ENCODE results near the gene FNDC1.

Gene FNDC1

GRCh38 chr6:159170333-159170672 lies 1.1 kb downstream of the FNDC1 start:
- no peak overlapping the region for H2BK120ac ChIP-seq (ENCODE audit: low read depth, low read length)
- no peaks in the 10 kb centered on the region for H3K36me3 ChIP-seq (ENCODE audit: control insufficient read depth in 1 of 2, insufficient read depth in 2 of 2, low read depth in 1 of 2, low read length in 2 of 2)
- no peak overlapping the region for H3K18ac ChIP-seq (ENCODE audit: low read depth in 1 of 2, low read length in 2 of 2)
- H3K27ac ChIP-seq (ENCODE audit: low read length, poor library complexity, severe bottlenecking), result no peak overlapping the region
- 12% methylated on average over 7 of the region's 7 CpGs for WGBS
- H3K79me1 ChIP-seq (replicated peaks; ENCODE audit: low read length, poor library complexity, severe bottlenecking), result no peaks in the 10 kb centered on the region
- no peak overlapping the region for H3K23ac ChIP-seq (ENCODE audit: low read length in 2 of 2)
- no peaks in the 10 kb centered on the region for H3K9me3 ChIP-seq (ENCODE audit: control insufficient read depth, low read length)
- DNase-seq, result no peak
- H3K27me3 ChIP-seq (ENCODE audit: control insufficient read depth in 1 of 2, insufficient read depth in 1 of 2, low read length in 2 of 2), result peaks cover 14 to 58% of the 10 kb centered on the region in 2 experiments
- H4K91ac ChIP-seq (ENCODE audit: low read length), result no peak overlapping the region
- peak overlapping the region in 1 of 2 experiments; percentile 84 for H3K4me3 ChIP-seq (ENCODE audit: insufficient read depth in 1 of 2, low read depth in 1 of 2, low read length in 2 of 2)
- H2AFZ ChIP-seq (ENCODE audit: low read depth, low read length), result no peak overlapping the region
- no peak overlapping the region for H2BK5ac ChIP-seq (ENCODE audit: low read depth, low read length, poor library complexity, severe bottlenecking)
- peak overlapping the region; percentile 68 for H3K9ac ChIP-seq (ENCODE audit: low read length)
- H3K4ac ChIP-seq (ENCODE audit: low read depth in 1 of 2, low read length in 2 of 2), result no peak overlapping the region
- peaks cover 14% of the 10 kb centered on the region for H3K4me1 ChIP-seq (ENCODE audit: control insufficient read depth, insufficient read depth, low read depth, low read length)
- H2BK12ac ChIP-seq (ENCODE audit: low read length in 2 of 2), result no peak overlapping the region
- H2AK5ac ChIP-seq (ENCODE audit: low read length, severe bottlenecking), result no peak overlapping the region
- H3K14ac ChIP-seq (ENCODE audit: low read length in 2 of 2), result no peak overlapping the region
- no peak overlapping the region for H4K8ac ChIP-seq (ENCODE audit: low read length)
- no peak overlapping the region for H2BK15ac ChIP-seq (ENCODE audit: low read depth, poor library complexity, severe bottlenecking)
- H3K4me2 ChIP-seq (ENCODE audit: low read length, poor library complexity, severe bottlenecking), result peak overlapping the region; percentile 80

GRCh38 chr6:159170999-159171712 lies 2.0 kb downstream of the FNDC1 start:
- Histone ChIP-seq H3K4me2 (ENCODE audit: low read length, poor library complexity, severe bottlenecking) (no peak overlapping the region), H2BK15ac (ENCODE audit: low read depth, poor library complexity, severe bottlenecking) (no peak overlapping the region), H4K8ac (ENCODE audit: low read length) (no peak overlapping the region), H3K4ac (ENCODE audit: low read depth in 1 of 2, low read length in 2 of 2) (no peak overlapping the region), H3K79me1 (replicated peaks; ENCODE audit: low read length, poor library complexity, severe bottlenecking) (no peaks in the 10 kb centered on the region), H3K4me3 (ENCODE audit: insufficient read depth in 1 of 2, low read depth in 1 of 2, low read length in 2 of 2) (peak overlapping the region in 1 of 2 experiments; percentile 84), H3K18ac (ENCODE audit: low read depth in 1 of 2, low read length in 2 of 2) (no peak overlapping the region), H2AFZ (ENCODE audit: low read depth, low read length) (no peak overlapping the region), H2BK120ac (ENCODE audit: low read depth, low read length) (no peak overlapping the region), H3K14ac (ENCODE audit: low read length in 2 of 2) (no peak overlapping the region), H2BK5ac (ENCODE audit: low read depth, low read length, poor library complexity, severe bottlenecking) (no peak overlapping the region), H3K23ac (ENCODE audit: low read length in 2 of 2) (no peak overlapping the region), H2BK12ac (ENCODE audit: low read length in 2 of 2) (no peak overlapping the region), H3K27ac (ENCODE audit: low read length, poor library complexity, severe bottlenecking) (no peak overlapping the region), H2AK5ac (ENCODE audit: low read length, severe bottlenecking) (no peak overlapping the region), H4K91ac (ENCODE audit: low read length) (no peak overlapping the region), H3K27me3 (ENCODE audit: control insufficient read depth in 1 of 2, insufficient read depth in 1 of 2, low read length in 2 of 2) (peaks cover 14 to 64% of the 10 kb centered on the region in 2 experiments), H3K4me1 (ENCODE audit: control insufficient read depth, insufficient read depth, low read depth, low read length) (peaks cover 14% of the 10 kb centered on the region), H3K9ac (ENCODE audit: low read length) (peak overlapping the region; percentile 68), H3K36me3 (ENCODE audit: control insufficient read depth in 1 of 2, insufficient read depth in 2 of 2, low read depth in 1 of 2, low read length in 2 of 2) (no peaks in the 10 kb centered on the region), H3K9me3 (ENCODE audit: control insufficient read depth, low read length) (no peaks in the 10 kb centered on the region)
- WGBS, result 74% methylated on average over 12 of the region's 13 CpGs
- DNase-seq, result no peak

DNA sequence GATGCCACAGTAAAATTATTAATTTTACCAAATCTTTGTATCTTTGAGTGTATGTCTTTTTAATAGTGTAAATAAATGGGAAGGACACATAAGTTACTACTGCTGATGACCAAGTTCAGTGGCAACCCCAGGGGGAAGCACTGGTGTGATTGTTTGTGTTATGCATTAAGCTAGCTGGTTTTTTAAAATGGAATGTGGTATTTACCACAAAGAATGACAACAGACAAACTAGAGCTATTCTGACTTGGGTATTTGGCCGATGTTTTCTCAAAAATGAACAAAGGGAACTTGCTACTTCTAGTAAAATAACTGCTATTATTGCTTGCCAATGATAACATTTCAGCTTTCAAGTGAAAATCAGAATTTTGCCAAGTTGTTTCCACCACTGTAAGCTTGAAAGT lies 2.9 kb downstream of the FNDC1 start:
- no peak overlapping the region for H3K27ac ChIP-seq (ENCODE audit: low read length, poor library complexity, severe bottlenecking)
- H2AFZ ChIP-seq (ENCODE audit: low read depth, low read length), result no peak overlapping the region
- no peaks in the 10 kb centered on the region for H3K79me1 ChIP-seq (replicated peaks; ENCODE audit: low read length, poor library complexity, severe bottlenecking)
- no peak overlapping the region for H2BK12ac ChIP-seq (ENCODE audit: low read length in 2 of 2)
- H3K23ac ChIP-seq (ENCODE audit: low read length in 2 of 2), result no peak overlapping the region
- H2AK5ac ChIP-seq (ENCODE audit: low read length, severe bottlenecking), result no peak overlapping the region
- peaks cover 12 to 64% of the 10 kb centered on the region in 2 experiments for H3K27me3 ChIP-seq (ENCODE audit: control insufficient read depth in 1 of 2, insufficient read depth in 1 of 2, low read length in 2 of 2)
- no peaks in the 10 kb centered on the region for H3K36me3 ChIP-seq (ENCODE audit: control insufficient read depth in 1 of 2, insufficient read depth in 2 of 2, low read depth in 1 of 2, low read length in 2 of 2)
- H3K18ac ChIP-seq (ENCODE audit: low read depth in 1 of 2, low read length in 2 of 2), result no peak overlapping the region
- no peak overlapping the region for H3K4me3 ChIP-seq (ENCODE audit: insufficient read depth in 1 of 2, low read depth in 1 of 2, low read length in 2 of 2)
- H2BK120ac ChIP-seq (ENCODE audit: low read depth, low read length), result no peak overlapping the region
- no peak overlapping the region for H3K4me2 ChIP-seq (ENCODE audit: low read length, poor library complexity, severe bottlenecking)
- no peak overlapping the region for H3K4ac ChIP-seq (ENCODE audit: low read depth in 1 of 2, low read length in 2 of 2)
- no peak overlapping the region for H2BK15ac ChIP-seq (ENCODE audit: low read depth, poor library complexity, severe bottlenecking)
- no peaks in the 10 kb centered on the region for H3K9me3 ChIP-seq (ENCODE audit: control insufficient read depth, low read length)
- no peak overlapping the region for H3K14ac ChIP-seq (ENCODE audit: low read length in 2 of 2)
- no peak overlapping the region for H4K8ac ChIP-seq (ENCODE audit: low read length)
- no peak overlapping the region for H4K91ac ChIP-seq (ENCODE audit: low read length)
- no peak overlapping the region for H3K9ac ChIP-seq (ENCODE audit: low read length)
- no CpG with 5 or more reads among the region's 1 CpG for WGBS
- DNase-seq, result no peak
- no peak overlapping the region for H2BK5ac ChIP-seq (ENCODE audit: low read depth, low read length, poor library complexity, severe bottlenecking)
- peaks cover 14% of the 10 kb centered on the region for H3K4me1 ChIP-seq (ENCODE audit: control insufficient read depth, insufficient read depth, low read depth, low read length)

DNA sequence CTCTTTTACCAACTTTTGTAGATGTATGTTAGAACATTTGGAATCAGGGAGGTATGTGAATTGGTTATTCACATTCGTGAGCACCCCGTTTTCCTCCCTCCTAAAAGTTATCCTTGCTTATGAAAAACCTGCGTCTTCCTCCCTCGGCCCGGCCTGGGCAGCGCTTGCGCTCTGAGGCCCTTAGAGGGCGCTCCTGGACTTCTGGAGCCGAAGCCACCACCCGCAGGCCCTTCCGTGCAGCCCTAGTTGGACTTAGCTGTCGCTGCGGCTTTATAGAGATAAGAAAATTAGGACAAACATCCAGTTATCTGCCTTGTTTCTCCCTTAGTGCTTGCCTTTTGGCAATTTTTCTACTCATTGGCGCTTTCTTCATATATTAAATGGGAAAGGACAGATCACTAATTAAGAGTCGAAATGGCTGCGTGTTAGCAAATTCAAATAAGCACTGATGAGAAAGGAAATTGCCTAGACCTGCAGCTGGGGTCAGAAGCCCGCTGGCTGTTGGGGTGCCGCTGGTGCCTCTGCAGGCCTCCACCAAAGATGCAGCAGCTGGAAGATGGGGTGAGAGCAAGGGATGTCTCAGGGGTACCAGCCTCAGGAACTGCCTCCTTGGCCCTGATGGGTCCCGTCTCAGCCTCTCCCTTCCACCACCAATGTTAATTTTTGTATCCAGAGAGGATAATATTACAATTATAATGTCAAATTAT lies 5.2 kb downstream of the FNDC1 start:
- Histone ChIP-seq H3K4me3 (ENCODE audit: insufficient read depth in 1 of 2, low read depth in 1 of 2, low read length in 2 of 2) (no peak overlapping the region), H2AFZ (ENCODE audit: low read depth, low read length) (no peak overlapping the region), H3K27me3 (ENCODE audit: control insufficient read depth in 1 of 2, insufficient read depth in 1 of 2, low read length in 2 of 2) (peaks cover 0 to 50% of the 10 kb centered on the region in 2 experiments), H3K9me3 (ENCODE audit: control insufficient read depth, low read length) (no peaks in the 10 kb centered on the region), H3K36me3 (ENCODE audit: control insufficient read depth in 1 of 2, insufficient read depth in 2 of 2, low read depth in 1 of 2, low read length in 2 of 2) (no peaks in the 10 kb centered on the region), H3K18ac (ENCODE audit: low read depth in 1 of 2, low read length in 2 of 2) (no peak overlapping the region), H3K9ac (ENCODE audit: low read length) (peak overlapping the region; percentile 66), H2BK5ac (ENCODE audit: low read depth, low read length, poor library complexity, severe bottlenecking) (no peak overlapping the region), H3K4me1 (ENCODE audit: control insufficient read depth, insufficient read depth, low read depth, low read length) (peaks cover 7% of the 10 kb centered on the region), H2AK5ac (ENCODE audit: low read length, severe bottlenecking) (no peak overlapping the region), H3K27ac (ENCODE audit: low read length, poor library complexity, severe bottlenecking) (no peak overlapping the region), H3K4ac (ENCODE audit: low read depth in 1 of 2, low read length in 2 of 2) (no peak overlapping the region), H3K23ac (ENCODE audit: low read length in 2 of 2) (no peak overlapping the region), H3K79me1 (replicated peaks; ENCODE audit: low read length, poor library complexity, severe bottlenecking) (no peaks in the 10 kb centered on the region), H2BK120ac (ENCODE audit: low read depth, low read length) (no peak overlapping the region), H4K91ac (ENCODE audit: low read length) (no peak overlapping the region), H4K8ac (ENCODE audit: low read length) (no peak overlapping the region), H3K4me2 (ENCODE audit: low read length, poor library complexity, severe bottlenecking) (no peak overlapping the region), H3K14ac (ENCODE audit: low read length in 2 of 2) (no peak overlapping the region), H2BK15ac (ENCODE audit: low read depth, poor library complexity, severe bottlenecking) (no peak overlapping the region), H2BK12ac (ENCODE audit: low read length in 2 of 2) (no peak overlapping the region)
- WGBS, result 13% methylated on average over 18 of the region's 19 CpGs
- DNase-seq, result peak; percentile 58

All from mesenchymal stem cell (in vitro differentiated cells and primary cell).